ENCODE results near the gene BPI.

The BPI gene

GRCh38 chr20:38267296-38267695, 36.7 kb upstream of the BPI start:
- Histone ChIP-seq H3K4me3 (replicated peaks; ENCODE audit: low read depth, low read length) (no peak overlapping the region), H3K36me3 (ENCODE audit: control insufficient read depth, insufficient read depth, low read length) (no peaks in the 10 kb centered on the region), H3K27me3 (replicated peaks; ENCODE audit: control insufficient read depth, insufficient read depth, low read length) (no peaks in the 10 kb centered on the region; the same call in 1 of the 2 replicates)
- DNase-seq (ENCODE audit: extremely low read depth, insufficient read length): no peak
- no peak for TF ChIP-seq CTCF (IDR thresholded peaks at IDR 0.05; ENCODE audit: insufficient read depth, low read length, poor library complexity, severe bottlenecking)

GRCh38 chr20:38267901-38268514, 35.9 kb upstream of the BPI start:
- DNase-seq (ENCODE audit: extremely low read depth, insufficient read length): no peak
- TF ChIP-seq CTCF (IDR thresholded peaks at IDR 0.05; ENCODE audit: insufficient read depth, low read length, poor library complexity, severe bottlenecking): no peak
- H3K27me3 ChIP-seq (replicated peaks; ENCODE audit: control insufficient read depth, insufficient read depth, low read length): no peaks in the 10 kb centered on the region
- H3K36me3 ChIP-seq (ENCODE audit: control insufficient read depth, insufficient read depth, low read length): no peaks in the 10 kb centered on the region
- H3K4me3 ChIP-seq (replicated peaks; ENCODE audit: low read depth, low read length): no peak overlapping the region

GRCh38 chr20:38269040-38269439, 34.9 kb upstream of the BPI start:
- TF ChIP-seq CTCF (IDR thresholded peaks at IDR 0.05; ENCODE audit: insufficient read depth, low read length, poor library complexity, severe bottlenecking): no peak
- no peak overlapping the region for H3K4me3 ChIP-seq (replicated peaks; ENCODE audit: low read depth, low read length)
- H3K27me3 ChIP-seq (replicated peaks; ENCODE audit: control insufficient read depth, insufficient read depth, low read length): no peaks in the 10 kb centered on the region
- H3K36me3 ChIP-seq (ENCODE audit: control insufficient read depth, insufficient read depth, low read length): no peaks in the 10 kb centered on the region
- DNase-seq (ENCODE audit: extremely low read depth, insufficient read length): no peak

GRCh38 chr20:38269715-38270114, 34.2 kb upstream of the BPI start:
- Histone ChIP-seq H3K4me3 (replicated peaks; ENCODE audit: low read depth, low read length) (no peak overlapping the region), H3K36me3 (ENCODE audit: control insufficient read depth, insufficient read depth, low read length) (no peaks in the 10 kb centered on the region), H3K27me3 (replicated peaks; ENCODE audit: control insufficient read depth, insufficient read depth, low read length) (no peaks in the 10 kb centered on the region)
- no peak for TF ChIP-seq CTCF (IDR thresholded peaks at IDR 0.05; ENCODE audit: insufficient read depth, low read length, poor library complexity, severe bottlenecking)
- DNase-seq (ENCODE audit: extremely low read depth, insufficient read length): no peak

- no peak for DNase-seq (ENCODE audit: extremely low read depth, insufficient read length)
- Histone ChIP-seq H3K36me3 (ENCODE audit: control insufficient read depth, insufficient read depth, low read length) (no peaks in the 10 kb centered on the region), H3K4me3 (replicated peaks; ENCODE audit: low read depth, low read length) (no peak overlapping the region), H3K27me3 (replicated peaks; ENCODE audit: control insufficient read depth, insufficient read depth, low read length) (no peaks in the 10 kb centered on the region)
- no peak for TF ChIP-seq CTCF (IDR thresholded peaks at IDR 0.05; ENCODE audit: insufficient read depth, low read length, poor library complexity, severe bottlenecking)
Observed at GRCh38 chr20:38270869-38271605, 32.9 kb upstream of the BPI start.
